ENCODE results near the gene DNAH2. TPM values are rescaled to one million over a fixed set of nuclear protein-coding genes. Genes with fewer than 3 reads are reported as not detected.

Gene DNAH2
- total and polyA plus RNA-seq, 9 donors = 0.88 to 10.3 (median 2.5) TPM

DNA sequence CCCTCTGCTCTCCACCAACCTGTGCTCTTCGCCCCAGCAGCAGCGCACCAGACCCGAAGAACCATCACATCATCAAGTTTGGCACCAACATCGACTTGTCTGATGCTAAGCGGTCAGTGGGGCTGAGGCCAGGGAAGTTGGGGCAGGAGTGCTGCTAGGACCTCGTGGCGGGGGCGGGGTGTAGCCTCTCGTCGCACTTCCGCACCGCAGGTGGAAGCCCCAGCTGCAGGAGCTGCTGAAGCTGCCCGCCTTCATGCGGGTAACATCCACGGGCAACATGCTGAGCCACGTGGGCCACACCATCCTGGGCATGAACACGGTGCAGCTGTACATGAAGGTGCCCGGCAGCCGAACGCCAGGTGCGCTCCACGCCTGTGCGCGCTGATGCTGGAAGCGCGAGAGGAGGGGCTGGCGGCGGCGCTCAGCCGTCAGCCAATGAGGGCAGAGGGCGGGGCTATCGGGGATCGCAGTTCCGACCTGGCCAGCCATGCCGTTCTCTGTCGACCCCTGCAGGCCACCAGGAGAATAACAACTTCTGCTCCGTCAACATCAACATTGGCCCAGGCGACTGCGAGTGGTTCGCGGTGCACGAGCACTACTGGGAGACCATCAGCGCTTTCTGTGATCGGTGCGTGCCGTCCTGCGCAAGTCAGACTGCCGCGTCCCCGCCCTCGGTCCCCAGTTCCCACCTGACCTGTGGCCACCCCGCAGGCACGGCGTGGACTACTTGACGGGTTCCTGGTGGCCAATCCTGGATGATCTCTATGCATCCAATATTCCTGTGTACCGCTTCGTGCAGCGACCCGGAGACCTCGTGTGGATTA lies 134.1 kb downstream of the DNAH2 start:
- Histone ChIP-seq H3K27me3 (no peaks in the 10 kb centered on the region), H3K4me1 (ENCODE audit: insufficient read depth) (peaks cover 5% of the 10 kb centered on the region), H3K9me3 (no peaks in the 10 kb centered on the region), H3K27ac (no peak overlapping the region), H3K4me3 (no peak overlapping the region), H3K36me3 (no peaks in the 10 kb centered on the region)
- TF ChIP-seq POLR2A (IDR thresholded peaks at IDR 0.05) = no peak
- no peak for TF ChIP-seq EP300 (IDR thresholded peaks at IDR 0.05)
- TF ChIP-seq, protein P1, sequence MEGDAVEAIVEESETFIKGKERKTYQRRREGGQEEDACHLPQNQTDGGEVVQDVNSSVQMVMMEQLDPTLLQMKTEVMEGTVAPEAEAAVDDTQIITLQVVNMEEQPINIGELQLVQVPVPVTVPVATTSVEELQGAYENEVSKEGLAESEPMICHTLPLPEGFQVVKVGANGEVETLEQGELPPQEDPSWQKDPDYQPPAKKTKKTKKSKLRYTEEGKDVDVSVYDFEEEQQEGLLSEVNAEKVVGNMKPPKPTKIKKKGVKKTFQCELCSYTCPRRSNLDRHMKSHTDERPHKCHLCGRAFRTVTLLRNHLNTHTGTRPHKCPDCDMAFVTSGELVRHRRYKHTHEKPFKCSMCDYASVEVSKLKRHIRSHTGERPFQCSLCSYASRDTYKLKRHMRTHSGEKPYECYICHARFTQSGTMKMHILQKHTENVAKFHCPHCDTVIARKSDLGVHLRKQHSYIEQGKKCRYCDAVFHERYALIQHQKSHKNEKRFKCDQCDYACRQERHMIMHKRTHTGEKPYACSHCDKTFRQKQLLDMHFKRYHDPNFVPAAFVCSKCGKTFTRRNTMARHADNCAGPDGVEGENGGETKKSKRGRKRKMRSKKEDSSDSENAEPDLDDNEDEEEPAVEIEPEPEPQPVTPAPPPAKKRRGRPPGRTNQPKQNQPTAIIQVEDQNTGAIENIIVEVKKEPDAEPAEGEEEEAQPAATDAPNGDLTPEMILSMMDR (IDR thresholded peaks at IDR 0.05) = peak; percentile 97 to 99 (median 98)
- intact Hi-C loops (cut with DNase I) = loop anchor here in 2 of 4 donors (2.0 to 10.0 kb wide), 3 partner anchors 17 to 109 kb away; partner anchors contain the start of gene KDM6B (in 1 of the 2)
- WGBS, 3 donors = 17 to 22% (median 17%) methylated on average over 53 to 60 of the region's 60 CpGs
- DNase-seq = peak; percentile 90 to 95 (median 93)

DNA sequence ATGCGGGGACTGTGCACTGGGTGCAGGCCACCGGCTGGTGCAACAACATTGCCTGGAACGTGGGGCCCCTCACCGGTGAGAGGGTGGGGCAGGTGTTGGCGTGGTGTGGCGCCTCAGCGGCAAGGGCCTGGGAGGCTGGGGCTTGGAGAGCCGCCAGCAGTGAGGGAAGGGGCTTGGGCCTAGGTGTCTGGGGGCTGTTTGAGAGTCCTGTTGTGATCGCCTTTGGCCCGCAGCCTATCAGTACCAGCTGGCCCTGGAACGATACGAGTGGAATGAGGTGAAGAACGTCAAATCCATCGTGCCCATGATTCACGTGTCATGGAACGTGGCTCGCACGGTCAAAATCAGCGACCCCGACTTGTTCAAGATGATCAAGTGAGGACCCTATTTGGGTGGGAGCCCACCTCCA lies 134.7 kb downstream of the DNAH2 start:
- TF ChIP-seq, protein P1 (IDR thresholded peaks at IDR 0.05) = no peak
- TF ChIP-seq EP300 (IDR thresholded peaks at IDR 0.05) = no peak
- TF ChIP-seq POLR2A (IDR thresholded peaks at IDR 0.05) = no peak
- Histone ChIP-seq H3K4me3 (no peak overlapping the region), H3K36me3 (no peaks in the 10 kb centered on the region), H3K27me3 (no peaks in the 10 kb centered on the region), H3K27ac (no peak overlapping the region), H3K4me1 (ENCODE audit: insufficient read depth) (peaks cover 5% of the 10 kb centered on the region), H3K9me3 (no peaks in the 10 kb centered on the region)
- intact Hi-C loops (cut with DNase I) = loop anchor here in 2 of 4 donors (2.0 to 10.0 kb wide), 3 partner anchors 17 to 110 kb away; partner anchors contain the start of gene KDM6B (in 1 of the 2)
- DNase-seq = peak in 4 of 5 donors; percentile 54 to 67 (median 66)
- WGBS, 3 donors = 57 to 67% (median 60%) methylated on average over 16 to 20 of the region's 20 CpGs

DNA sequence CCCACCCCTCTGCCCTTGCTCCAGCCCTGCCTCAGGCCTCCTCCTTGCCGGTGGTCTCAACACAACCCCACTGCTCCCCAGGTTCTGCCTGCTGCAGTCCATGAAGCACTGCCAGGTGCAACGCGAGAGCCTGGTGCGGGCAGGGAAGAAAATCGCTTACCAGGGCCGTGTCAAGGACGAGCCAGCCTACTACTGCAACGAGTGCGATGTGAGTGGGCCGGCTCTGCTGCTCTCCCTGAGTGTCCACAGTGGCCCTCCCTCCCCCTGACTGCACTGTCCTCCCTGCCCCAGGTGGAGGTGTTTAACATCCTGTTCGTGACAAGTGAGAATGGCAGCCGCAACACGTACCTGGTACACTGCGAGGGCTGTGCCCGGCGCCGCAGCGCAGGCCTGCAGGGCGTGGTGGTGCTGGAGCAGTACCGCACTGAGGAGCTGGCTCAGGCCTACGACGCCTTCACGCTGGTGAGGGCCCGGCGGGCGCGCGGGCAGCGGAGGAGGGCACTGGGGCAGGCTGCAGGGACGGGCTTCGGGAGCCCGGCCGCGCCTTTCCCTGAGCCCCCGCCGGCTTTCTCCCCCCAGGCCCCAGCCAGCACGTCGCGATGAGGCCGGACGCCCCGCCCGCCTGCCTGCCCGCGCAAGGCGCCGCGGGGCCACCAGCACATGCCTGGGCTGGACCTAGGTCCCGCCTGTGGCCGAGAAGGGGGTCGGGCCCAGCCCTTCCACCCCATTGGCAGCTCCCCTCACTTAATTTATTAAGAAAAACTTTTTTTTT lies 135.6 kb downstream of the DNAH2 start:
- intact Hi-C loops (cut with DNase I) = loop anchor here in 2 of 4 donors (2.0 to 10.0 kb wide), 3 partner anchors 18 to 111 kb away; partner anchors contain the start of gene KDM6B (in 1 of the 2)
- Histone ChIP-seq H3K27ac (no peak overlapping the region), H3K9me3 (no peaks in the 10 kb centered on the region), H3K4me3 (no peak overlapping the region), H3K27me3 (no peaks in the 10 kb centered on the region), H3K36me3 (no peaks in the 10 kb centered on the region), H3K4me1 (ENCODE audit: insufficient read depth) (peaks cover 5% of the 10 kb centered on the region)
- TF ChIP-seq POLR2A (IDR thresholded peaks at IDR 0.05) (no peak), EP300 (IDR thresholded peaks at IDR 0.05) (no peak)
- TF ChIP-seq, protein P1 (IDR thresholded peaks at IDR 0.05) = no peak
- peak in 4 of 5 donors; percentile 37 to 55 (median 50) for DNase-seq
- WGBS, 3 donors = 74 to 79% (median 75%) methylated on average over 44 to 51 of the region's 51 CpGs

DNA sequence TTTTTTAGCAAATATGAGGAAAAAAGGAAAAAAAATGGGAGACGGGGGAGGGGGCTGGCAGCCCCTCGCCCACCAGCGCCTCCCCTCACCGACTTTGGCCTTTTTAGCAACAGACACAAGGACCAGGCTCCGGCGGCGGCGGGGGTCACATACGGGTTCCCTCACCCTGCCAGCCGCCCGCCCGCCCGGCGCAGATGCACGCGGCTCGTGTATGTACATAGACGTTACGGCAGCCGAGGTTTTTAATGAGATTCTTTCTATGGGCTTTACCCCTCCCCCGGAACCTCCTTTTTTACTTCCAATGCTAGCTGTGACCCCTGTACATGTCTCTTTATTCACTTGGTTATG lies 136.1 kb downstream of the DNAH2 start:
- no peak overlapping the region for H3K4me3 ChIP-seq

More for the DNA sequence above, 136.1 kb downstream of the DNAH2 start:
- Histone ChIP-seq H3K9me3 (no peaks in the 10 kb centered on the region), H3K27ac (no peak overlapping the region), H3K36me3 (no peaks in the 10 kb centered on the region), H3K4me1 (ENCODE audit: insufficient read depth) (peaks cover 6% of the 10 kb centered on the region), H3K27me3 (no peaks in the 10 kb centered on the region)
- 81 to 86% (median 85%) methylated on average over 21 of the region's 21 CpGs for WGBS, 3 donors
- DNase-seq = peak in 3 of 5 donors; percentile 40 to 54 (median 51)
- TF ChIP-seq EP300 (IDR thresholded peaks at IDR 0.05) (no peak), POLR2A (IDR thresholded peaks at IDR 0.05) (no peak)
- TF ChIP-seq, protein P1 (IDR thresholded peaks at IDR 0.05) = no peak
- intact Hi-C loops (cut with DNase I) = loop anchor here in 2 of 4 donors (2.0 to 10.0 kb wide), 3 partner anchors 19 to 111 kb away; partner anchors contain the start of gene KDM6B (in 1 of the 2)
